ENCODE measurements around the gene HCAR3.
"Not testable (repeated sequence)": the region's sequence is repeated elsewhere in the genome, so short reads cannot be mapped to it uniquely, and the experiment has no call there.

HCAR3 gene

DNA sequence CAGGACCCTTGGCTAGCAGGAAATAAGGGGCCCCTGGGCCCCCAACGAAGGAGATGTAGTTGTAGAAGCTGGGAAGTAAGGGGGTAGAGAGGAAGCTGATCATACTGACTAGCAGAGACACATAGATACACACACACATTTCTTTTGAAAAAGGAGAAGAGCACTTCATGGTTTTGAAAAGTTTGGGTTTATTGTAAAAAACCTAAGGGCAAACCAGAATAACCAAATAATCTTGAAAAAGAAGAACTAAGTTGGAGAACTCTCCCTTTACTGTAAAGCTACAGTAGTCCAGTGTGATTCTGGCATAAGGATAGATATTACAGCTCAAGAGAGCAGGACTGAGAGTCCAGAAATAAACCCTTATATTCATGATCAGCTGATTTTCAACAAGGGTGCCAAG, 5.8 kb upstream of the HCAR3 start:
- no peak overlapping the region for H3K4me3 ChIP-seq (ENCODE audit: control insufficient read depth, low read depth, low read length)
- TF ChIP-seq, protein P1, sequence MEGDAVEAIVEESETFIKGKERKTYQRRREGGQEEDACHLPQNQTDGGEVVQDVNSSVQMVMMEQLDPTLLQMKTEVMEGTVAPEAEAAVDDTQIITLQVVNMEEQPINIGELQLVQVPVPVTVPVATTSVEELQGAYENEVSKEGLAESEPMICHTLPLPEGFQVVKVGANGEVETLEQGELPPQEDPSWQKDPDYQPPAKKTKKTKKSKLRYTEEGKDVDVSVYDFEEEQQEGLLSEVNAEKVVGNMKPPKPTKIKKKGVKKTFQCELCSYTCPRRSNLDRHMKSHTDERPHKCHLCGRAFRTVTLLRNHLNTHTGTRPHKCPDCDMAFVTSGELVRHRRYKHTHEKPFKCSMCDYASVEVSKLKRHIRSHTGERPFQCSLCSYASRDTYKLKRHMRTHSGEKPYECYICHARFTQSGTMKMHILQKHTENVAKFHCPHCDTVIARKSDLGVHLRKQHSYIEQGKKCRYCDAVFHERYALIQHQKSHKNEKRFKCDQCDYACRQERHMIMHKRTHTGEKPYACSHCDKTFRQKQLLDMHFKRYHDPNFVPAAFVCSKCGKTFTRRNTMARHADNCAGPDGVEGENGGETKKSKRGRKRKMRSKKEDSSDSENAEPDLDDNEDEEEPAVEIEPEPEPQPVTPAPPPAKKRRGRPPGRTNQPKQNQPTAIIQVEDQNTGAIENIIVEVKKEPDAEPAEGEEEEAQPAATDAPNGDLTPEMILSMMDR (conservative IDR thresholded peaks at IDR 0.05; ENCODE audit: control insufficient read depth, insufficient read depth, low read depth, low read length): no peak
- no peak for DNase-seq (ENCODE audit: low read depth)

DNA sequence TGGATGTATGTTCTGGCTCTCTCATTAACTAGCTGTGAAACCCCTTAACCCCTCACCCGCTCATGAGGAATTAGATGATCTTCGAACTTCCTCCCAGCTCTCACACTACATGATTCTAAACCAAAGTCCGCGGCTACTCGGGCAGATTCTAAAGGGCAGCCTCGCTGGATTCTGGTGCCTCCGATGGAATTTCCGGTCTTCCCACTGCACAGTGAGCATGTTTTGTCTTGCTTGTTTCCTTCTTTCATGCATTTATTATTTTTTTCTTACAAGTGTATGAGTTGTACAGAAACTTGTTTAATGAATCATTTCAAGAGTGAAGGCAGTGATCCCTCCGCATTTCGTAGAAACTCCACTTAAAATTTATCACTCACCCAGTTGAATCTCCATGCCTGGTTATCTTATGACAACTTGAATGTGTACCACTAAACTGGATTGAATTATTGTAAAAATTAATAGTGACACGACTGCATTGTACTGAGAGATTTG, 4.5 kb upstream of the HCAR3 start:
- TF ChIP-seq, protein P1 (conservative IDR thresholded peaks at IDR 0.05; ENCODE audit: control insufficient read depth, insufficient read depth, low read depth, low read length): no peak
- DNase-seq (ENCODE audit: low read depth): no peak
- no peak overlapping the region for H3K4me3 ChIP-seq (ENCODE audit: control insufficient read depth, low read depth, low read length)

DNA sequence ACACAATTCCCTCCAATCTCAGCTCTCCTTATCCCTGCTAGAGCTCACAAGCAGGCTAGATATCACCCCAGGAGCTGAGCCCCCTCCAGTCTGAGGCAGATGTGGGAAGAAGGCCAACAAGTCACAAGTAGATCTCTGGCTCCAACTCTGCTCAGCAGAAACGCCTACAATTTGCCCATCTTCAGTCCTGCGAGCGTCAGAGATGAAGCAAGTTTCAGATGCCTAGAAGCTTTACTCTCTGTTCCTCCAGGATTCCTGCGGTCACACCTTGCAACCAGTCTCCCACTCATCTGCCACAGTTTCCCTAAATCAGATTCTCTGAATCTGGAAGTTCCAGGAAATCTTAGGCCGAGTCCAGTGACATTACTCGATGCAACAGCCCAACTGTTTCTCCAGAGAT, 1.4 kb downstream of the HCAR3 start:
- peak; percentile 34 for DNase-seq (ENCODE audit: low read depth)
- not testable (repeated sequence) for H3K4me3 ChIP-seq (ENCODE audit: control insufficient read depth, low read depth, low read length)

DNA sequence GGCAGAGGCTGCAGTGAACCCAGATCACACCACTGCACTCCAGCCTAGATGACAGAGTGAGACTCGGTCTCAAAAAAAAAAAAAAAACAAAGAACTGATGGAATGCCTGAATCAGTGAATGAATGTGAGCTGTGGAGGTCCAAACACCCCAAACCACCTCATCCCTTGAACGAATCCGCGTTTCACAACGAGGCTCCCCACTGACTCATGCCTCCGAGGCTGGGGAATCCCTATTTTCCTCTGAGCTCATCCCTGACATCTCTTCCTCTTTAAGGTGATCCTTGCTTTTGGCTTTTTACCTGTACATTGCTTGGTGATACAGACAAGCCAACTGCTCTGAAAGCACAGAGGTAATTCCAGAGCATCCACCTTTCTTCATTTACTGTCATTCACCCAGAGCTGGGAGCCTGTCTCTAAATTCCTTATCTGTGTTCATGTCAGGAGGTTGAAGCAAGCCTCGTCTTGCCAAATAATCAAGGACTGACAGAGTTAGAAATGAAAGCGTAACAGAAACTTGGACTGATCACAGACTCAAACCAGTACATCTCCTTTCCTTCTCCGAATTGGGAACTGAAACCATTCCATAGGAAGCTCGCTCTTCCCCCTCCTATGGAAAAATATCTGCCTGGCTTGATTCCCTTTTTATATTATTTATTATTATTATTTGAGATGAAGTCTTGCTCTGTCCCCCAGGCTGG, 3.0 kb downstream of the HCAR3 start:
- not testable (repeated sequence) for DNase-seq (ENCODE audit: low read depth); H3K4me3 ChIP-seq (ENCODE audit: control insufficient read depth, low read depth, low read length)

- H3K4me3 ChIP-seq (ENCODE audit: control insufficient read depth, low read depth, low read length); DNase-seq (ENCODE audit: low read depth): not testable (repeated sequence)
Observed at GRCh38 chr12:122711266-122711665, 5.3 kb downstream of the HCAR3 start.

- not testable (repeated sequence) for DNase-seq (ENCODE audit: low read depth); H3K4me3 ChIP-seq (ENCODE audit: control insufficient read depth, low read depth, low read length)
Observed at GRCh38 chr12:122710341-122710740, 6.3 kb downstream of the HCAR3 start.

DNA sequence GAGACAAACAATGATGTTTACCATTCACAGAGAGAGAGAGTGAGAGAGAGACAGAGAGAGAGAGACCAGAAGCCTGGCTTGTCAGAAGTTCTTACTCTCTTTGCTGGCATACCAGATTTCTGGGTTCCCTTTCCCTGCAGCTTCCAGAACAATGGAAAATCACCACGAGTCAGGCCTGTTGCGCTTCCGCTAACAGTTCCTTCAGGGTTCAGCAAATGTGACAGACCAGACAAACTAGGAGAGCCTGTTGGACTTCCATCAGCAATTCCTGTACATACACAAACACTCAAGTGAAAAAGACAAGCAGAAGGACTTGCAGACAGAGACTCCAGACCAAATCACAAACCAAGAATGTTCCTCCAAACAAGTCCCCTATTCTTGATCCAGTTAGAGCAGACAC, 7.3 kb downstream of the HCAR3 start:
- H3K4me3 ChIP-seq (ENCODE audit: control insufficient read depth, low read depth, low read length); DNase-seq (ENCODE audit: low read depth): not testable (repeated sequence)

GRCh38 chr12:122703841-122704240, 12.8 kb downstream of the HCAR3 start:
- H3K4me3 ChIP-seq (ENCODE audit: control insufficient read depth, low read depth, low read length); DNase-seq (ENCODE audit: low read depth): not testable (repeated sequence)

DNA sequence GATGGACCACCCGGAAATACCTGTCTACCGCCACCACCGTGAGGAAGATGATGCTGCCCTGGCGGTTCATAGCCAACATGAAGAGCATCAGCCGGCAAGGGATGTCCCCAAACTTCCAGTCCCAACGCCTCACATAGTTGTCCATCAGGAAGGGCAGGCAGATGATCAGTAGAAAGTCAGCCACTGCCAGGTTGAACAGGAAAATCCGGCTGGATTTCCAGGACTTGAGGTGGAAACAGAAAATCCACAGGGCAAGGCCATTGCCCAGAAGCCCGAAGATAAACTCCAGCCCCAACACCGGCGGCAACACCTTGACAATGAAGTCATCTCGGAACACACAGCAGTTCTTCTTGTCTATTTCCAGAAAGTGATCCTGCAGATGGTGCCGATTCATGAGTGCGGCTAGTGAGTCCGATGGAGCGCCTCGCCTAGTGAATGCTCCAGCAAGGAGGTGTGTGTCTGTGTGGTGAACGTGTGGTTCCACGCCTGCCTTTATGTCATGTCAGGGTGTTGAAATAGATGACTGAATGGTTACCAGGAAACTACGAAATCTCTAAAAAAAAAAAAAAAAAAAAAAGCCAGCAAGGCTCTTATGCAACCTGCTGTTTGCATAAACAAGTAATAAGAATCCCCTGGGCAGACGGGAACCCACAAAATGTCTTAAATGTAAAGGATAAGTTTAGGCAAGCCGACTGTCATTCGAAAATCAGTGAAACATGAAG, 13.6 kb downstream of the HCAR3 start, which contains the start of gene HCAR2:
Gene HCAR2 (minus strand): TSS at position 468 of the 722 bp plus-strand sequence. CDS start 74 bp downstream, at position 394.
- not testable (repeated sequence) for H3K4me3 ChIP-seq (ENCODE audit: control insufficient read depth, low read depth, low read length)
- peak; percentile 31 for DNase-seq (ENCODE audit: low read depth)

DNA sequence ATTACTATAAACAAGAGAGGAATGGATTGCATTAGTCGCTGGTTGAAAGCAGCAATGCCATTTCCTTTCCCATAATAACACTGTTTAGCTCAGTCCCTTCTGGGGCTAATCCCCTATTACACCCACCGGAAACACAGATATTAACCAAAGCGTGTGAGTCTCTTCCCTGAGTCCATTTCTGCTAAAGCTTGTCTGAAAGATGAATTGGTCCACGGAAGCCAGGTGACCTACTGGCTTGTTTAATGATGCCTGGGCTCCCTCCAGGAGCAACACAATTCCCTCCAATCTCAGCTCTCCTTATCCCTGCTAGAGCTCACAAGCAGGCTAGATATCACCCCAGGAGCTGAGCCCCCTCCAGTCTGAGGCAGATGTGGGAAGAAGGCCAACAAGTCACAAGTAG, 15.1 kb downstream of the HCAR3 start:
- not testable (repeated sequence) for H3K4me3 ChIP-seq (ENCODE audit: control insufficient read depth, low read depth, low read length); DNase-seq (ENCODE audit: low read depth)

- H3K4me3 ChIP-seq (ENCODE audit: control insufficient read depth, low read depth, low read length); DNase-seq (ENCODE audit: low read depth): not testable (repeated sequence)
Observed at GRCh38 chr12:122700038-122700710, 16.4 kb downstream of the HCAR3 start.

GRCh38 chr12:122696922-122697321, 19.7 kb downstream of the HCAR3 start:
- H3K4me3 ChIP-seq (ENCODE audit: control insufficient read depth, low read depth, low read length): not testable (repeated sequence)

More at GRCh38 chr12:122696922-122697321, 19.7 kb downstream of the HCAR3 start:
- not testable (repeated sequence) for DNase-seq (ENCODE audit: low read depth)
